Measurements from ENCODE around the gene EPB41L3. TPM values are rescaled to one million over a fixed set of nuclear protein-coding genes. Genes with fewer than 3 reads are reported as not detected.

Gene EPB41L3
- total and polyA plus RNA-seq, 10 of the 15 experiments (the other 5 are each of a cell fraction or from before 2014, with no cell fraction given) = 0.11 to 0.69 (median 0.23) TPM; not detected in 6

DNA sequence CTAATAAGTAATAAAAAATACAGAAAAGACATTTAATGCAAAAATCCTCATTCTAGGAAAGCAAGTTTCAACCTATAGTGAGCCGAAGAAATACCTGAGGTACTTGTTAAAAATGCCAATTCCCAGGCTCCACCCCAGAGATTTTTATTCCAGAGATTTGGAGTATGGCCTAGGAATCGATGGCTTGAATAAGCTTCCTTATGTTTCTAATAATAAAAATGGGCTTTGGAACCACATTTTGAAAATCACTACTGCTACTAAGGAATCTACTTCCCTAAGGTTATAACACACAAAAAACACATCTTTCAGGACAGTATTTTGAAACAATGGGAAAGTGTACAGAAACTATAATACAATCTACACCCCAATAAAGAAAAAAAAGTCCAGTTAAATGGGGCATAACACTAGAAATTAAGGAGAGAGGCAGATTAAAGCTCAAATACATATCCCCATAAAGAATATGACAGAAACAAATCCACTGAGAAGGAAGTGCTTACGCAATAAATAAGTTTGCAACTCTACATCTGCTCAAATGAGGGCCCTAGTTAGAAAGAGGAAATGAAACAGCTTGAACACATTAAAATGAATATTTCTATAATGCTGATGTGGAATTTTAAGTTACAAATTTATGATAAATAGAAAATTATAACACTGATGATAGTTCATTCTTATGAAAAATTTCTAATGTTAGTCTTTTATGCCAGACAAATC is 103.7 kb downstream of the EPB41L3 start:
- no peak overlapping the region for H3K4me2 ChIP-seq (ENCODE audit: control insufficient read depth, insufficient read depth)
- no peaks in the 10 kb centered on the region for H3K4me1 ChIP-seq (ENCODE audit: control insufficient read depth, insufficient read depth, low read length)
- H3K9me3 ChIP-seq (replicated peaks; ENCODE audit: control insufficient read depth, insufficient read depth, low read length) = no peaks in the 10 kb centered on the region
- ATAC-seq (no peak), FAIRE-seq (no peak), DNase-seq (ENCODE audit: low read depth, low spot score) (no peak)
- ChIA-PET SMC1A (ENCODE audit: uncharacterized antibody, unreplicated experiment) (interaction anchor here (0.9 kb wide), 1 partner anchor 26 kb away, joined by 3 read pairs; no protein-coding TSS in a partner anchor), RAD21 (ENCODE audit: unreplicated experiment) (no interaction called here), CTCF (interaction anchor here (0.6 to 1.2 kb wide), 2 partner anchors 10 to 528 kb away, joined by 3 read pairs; no protein-coding TSS in a partner anchor), POLR2A (no interaction called here)
- no peaks in the 10 kb centered on the region for H3K79me2 ChIP-seq (ENCODE audit: control insufficient read depth, insufficient read depth, low read length)
- WGBS (ENCODE audit: insufficient coverage, insufficient replicate concordance, low lambda C conversion rate, missing lambda C conversion rate) = 10% methylated on average over 3 of the region's 3 CpGs
- no peak overlapping the region for H3K9ac ChIP-seq (ENCODE audit: control insufficient read depth, insufficient read depth, low read length)
- no peak overlapping the region for H2AFZ ChIP-seq (ENCODE audit: control insufficient read depth, low read depth, low read length)
- H3K27ac ChIP-seq (ENCODE audit: control insufficient read depth, insufficient read depth) = no peak overlapping the region
- intact Hi-C loops (cut with micrococcal nuclease; ENCODE audit: unreplicated experiment) (loop anchor here (10.0 kb wide), 1 partner anchor 365 kb away; no protein-coding TSS in a partner anchor), in situ Hi-C loops (cut with MboI) (no loop called here)
- H4K20me1 ChIP-seq (ENCODE audit: control insufficient read depth, insufficient read depth) = no peaks in the 10 kb centered on the region
- H3K27me3 ChIP-seq (replicated peaks in 1 of 2; ENCODE audit: control insufficient read depth in 2 of 2, insufficient read depth in 2 of 2, low read length in 1 of 2) = no peaks in the 10 kb centered on the region; a peak in 1 of 4 replicates
- TF ChIP-seq ZBED1 (IDR thresholded peaks at IDR 0.05; ENCODE audit: borderline replicate concordance) (no peak), MXI1 (IDR thresholded peaks at IDR 0.05; ENCODE audit: low read depth, low read length) (no peak), SPI1 (IDR thresholded peaks at IDR 0.05; ENCODE audit: borderline replicate concordance, insufficient read depth, low read depth, low read length) (peak; percentile 63; the same call in 1 of the 2 replicates), STAT3 (IDR thresholded peaks at IDR 0.05; ENCODE audit: low read depth, low read length) (no peak)
- TF ChIP-seq, protein P1, sequence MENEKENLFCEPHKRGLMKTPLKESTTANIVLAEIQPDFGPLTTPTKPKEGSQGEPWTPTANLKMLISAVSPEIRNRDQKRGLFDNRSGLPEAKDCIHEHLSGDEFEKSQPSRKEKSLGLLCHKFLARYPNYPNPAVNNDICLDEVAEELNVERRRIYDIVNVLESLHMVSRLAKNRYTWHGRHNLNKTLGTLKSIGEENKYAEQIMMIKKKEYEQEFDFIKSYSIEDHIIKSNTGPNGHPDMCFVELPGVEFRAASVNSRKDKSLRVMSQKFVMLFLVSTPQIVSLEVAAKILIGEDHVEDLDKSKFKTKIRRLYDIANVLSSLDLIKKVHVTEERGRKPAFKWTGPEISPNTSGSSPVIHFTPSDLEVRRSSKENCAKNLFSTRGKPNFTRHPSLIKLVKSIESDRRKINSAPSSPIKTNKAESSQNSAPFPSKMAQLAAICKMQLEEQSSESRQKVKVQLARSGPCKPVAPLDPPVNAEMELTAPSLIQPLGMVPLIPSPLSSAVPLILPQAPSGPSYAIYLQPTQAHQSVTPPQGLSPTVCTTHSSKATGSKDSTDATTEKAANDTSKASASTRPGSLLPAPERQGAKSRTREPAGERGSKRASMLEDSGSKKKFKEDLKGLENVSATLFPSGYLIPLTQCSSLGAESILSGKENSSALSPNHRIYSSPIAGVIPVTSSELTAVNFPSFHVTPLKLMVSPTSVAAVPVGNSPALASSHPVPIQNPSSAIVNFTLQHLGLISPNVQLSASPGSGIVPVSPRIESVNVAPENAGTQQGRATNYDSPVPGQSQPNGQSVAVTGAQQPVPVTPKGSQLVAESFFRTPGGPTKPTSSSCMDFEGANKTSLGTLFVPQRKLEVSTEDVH (IDR thresholded peaks at IDR 0.05; ENCODE audit: low read depth, partially characterized antibody) = no peak
- TF ChIP-seq, protein P2, sequence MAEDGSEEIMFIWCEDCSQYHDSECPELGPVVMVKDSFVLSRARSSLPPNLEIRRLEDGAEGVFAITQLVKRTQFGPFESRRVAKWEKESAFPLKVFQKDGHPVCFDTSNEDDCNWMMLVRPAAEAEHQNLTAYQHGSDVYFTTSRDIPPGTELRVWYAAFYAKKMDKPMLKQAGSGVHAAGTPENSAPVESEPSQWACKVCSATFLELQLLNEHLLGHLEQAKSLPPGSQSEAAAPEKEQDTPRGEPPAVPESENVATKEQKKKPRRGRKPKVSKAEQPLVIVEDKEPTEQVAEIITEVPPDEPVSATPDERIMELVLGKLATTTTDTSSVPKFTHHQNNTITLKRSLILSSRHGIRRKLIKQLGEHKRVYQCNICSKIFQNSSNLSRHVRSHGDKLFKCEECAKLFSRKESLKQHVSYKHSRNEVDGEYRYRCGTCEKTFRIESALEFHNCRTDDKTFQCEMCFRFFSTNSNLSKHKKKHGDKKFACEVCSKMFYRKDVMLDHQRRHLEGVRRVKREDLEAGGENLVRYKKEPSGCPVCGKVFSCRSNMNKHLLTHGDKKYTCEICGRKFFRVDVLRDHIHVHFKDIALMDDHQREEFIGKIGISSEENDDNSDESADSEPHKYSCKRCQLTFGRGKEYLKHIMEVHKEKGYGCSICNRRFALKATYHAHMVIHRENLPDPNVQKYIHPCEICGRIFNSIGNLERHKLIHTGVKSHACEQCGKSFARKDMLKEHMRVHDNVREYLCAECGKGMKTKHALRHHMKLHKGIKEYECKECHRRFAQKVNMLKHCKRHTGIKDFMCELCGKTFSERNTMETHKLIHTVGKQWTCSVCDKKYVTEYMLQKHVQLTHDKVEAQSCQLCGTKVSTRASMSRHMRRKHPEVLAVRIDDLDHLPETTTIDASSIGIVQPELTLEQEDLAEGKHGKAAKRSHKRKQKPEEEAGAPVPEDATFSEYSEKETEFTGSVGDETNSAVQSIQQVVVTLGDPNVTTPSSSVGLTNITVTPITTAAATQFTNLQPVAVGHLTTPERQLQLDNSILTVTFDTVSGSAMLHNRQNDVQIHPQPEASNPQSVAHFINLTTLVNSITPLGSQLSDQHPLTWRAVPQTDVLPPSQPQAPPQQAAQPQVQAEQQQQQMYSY (CRISPR knock-in tag; IDR thresholded peaks at IDR 0.05) = no peak
- TF ChIP-seq, protein P3, sequence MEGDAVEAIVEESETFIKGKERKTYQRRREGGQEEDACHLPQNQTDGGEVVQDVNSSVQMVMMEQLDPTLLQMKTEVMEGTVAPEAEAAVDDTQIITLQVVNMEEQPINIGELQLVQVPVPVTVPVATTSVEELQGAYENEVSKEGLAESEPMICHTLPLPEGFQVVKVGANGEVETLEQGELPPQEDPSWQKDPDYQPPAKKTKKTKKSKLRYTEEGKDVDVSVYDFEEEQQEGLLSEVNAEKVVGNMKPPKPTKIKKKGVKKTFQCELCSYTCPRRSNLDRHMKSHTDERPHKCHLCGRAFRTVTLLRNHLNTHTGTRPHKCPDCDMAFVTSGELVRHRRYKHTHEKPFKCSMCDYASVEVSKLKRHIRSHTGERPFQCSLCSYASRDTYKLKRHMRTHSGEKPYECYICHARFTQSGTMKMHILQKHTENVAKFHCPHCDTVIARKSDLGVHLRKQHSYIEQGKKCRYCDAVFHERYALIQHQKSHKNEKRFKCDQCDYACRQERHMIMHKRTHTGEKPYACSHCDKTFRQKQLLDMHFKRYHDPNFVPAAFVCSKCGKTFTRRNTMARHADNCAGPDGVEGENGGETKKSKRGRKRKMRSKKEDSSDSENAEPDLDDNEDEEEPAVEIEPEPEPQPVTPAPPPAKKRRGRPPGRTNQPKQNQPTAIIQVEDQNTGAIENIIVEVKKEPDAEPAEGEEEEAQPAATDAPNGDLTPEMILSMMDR (IDR thresholded peaks at IDR 0.05 in 2 of 3, conservative IDR thresholded peaks at IDR 0.05 in 1 of 3; ENCODE audit: control insufficient read depth in 2 of 3, extremely low read depth in 1 of 3, insufficient read depth in 1 of 3, low read depth in 3 of 3, low read length in 3 of 3) = no peak
- H3K4me3 ChIP-seq = no peak overlapping the region
- no peaks in the 10 kb centered on the region for H3K36me3 ChIP-seq (ENCODE audit: control insufficient read depth in 2 of 2, insufficient read depth in 2 of 2, low read length in 1 of 2)
- BruUV-seq (replicated peaks) = no TSS peak

Measured in GM12878 (cell line).